ENCODE measurements around the gene ZBTB20.

- peak; percentile 96 for TF ChIP-seq CTCF (IDR thresholded peaks at IDR 0.05; ENCODE audit: low read depth, low read length)
- no peak for TF ChIP-seq EZH2phosphoT487 (IDR thresholded peaks at IDR 0.05; ENCODE audit: low read depth)
These were observed 855.9 kb downstream of the ZBTB20 start for GRCh38 chr3:114290911-114291901.

All from OCI-LY3 (cell line).